Chondrocyte (in vitro differentiated cells): ENCODE data around the gene CATSPER3. TPM values are rescaled to one million over a fixed set of nuclear protein-coding genes. Genes with fewer than 3 reads are reported as not detected.
"Not testable (repeated sequence)": the region's sequence is repeated elsewhere in the genome, so short reads cannot be mapped to it uniquely, and the experiment has no call there.

Experiments used
- DNase-seq: peaks from one replicate; pipeline ENCODE4 v3.0.0; 2021; ENCODE audit warnings: mixed read lengths, low spot score
- H3K27ac Mint-ChIP-seq: one replicate; pipeline ENCODE4 v1.8.0; 2021; ENCODE audit warnings: mild to moderate bottlenecking, moderate library complexity, mixed read lengths; ENCODE audit not compliant: unreplicated experiment
- H3K27me3 Mint-ChIP-seq: 2 replicates; pipeline ENCODE4 v1.8.0; 2021; ENCODE audit warnings: low read depth, mixed read lengths
- H3K36me3 Mint-ChIP-seq: 2 replicates; pipeline ENCODE4 v1.8.0; 2021; ENCODE audit warnings: low read depth, mixed read lengths
- H3K4me1 Mint-ChIP-seq: 2 replicates; pipeline ENCODE4 v1.8.0; 2021; ENCODE audit warnings: low read depth, mild to moderate bottlenecking, mixed read lengths
- H3K4me3 Mint-ChIP-seq: one replicate; pipeline ENCODE4 v1.8.0; 2021; ENCODE audit warnings: mild to moderate bottlenecking, moderate library complexity, mixed read lengths; ENCODE audit not compliant: unreplicated experiment
- H3K9me3 Mint-ChIP-seq: 2 replicates; pipeline ENCODE4 v1.8.0; 2021; ENCODE audit warnings: low read depth, mixed read lengths
- CTCF ChIP-seq: fragments of 200-600 bp; sonication (generic); IDR thresholded peaks from 2 replicates; pipeline ENCODE4 v1.5.0; 2021; ENCODE audit warnings: antibody characterized with exemption, mild to moderate bottlenecking, moderate library complexity
- total RNA-seq: library from RNA; stranded (reverse); gene quantifications from 3 replicates; pipeline ENCODE4 v1.2.1, GENCODE V29; 2021

The CATSPER3 gene
- total RNA-seq, 1 donor from 2014 or later: 0.17 TPM

GRCh38 chr5:134995850-134996402 lies 28.2 kb downstream of the CATSPER3 start:
- no peak for TF ChIP-seq CTCF
- H3K27ac Mint-ChIP-seq: no peak overlapping the region
- peaks cover 5% of the 10 kb centered on the region for H3K4me1 Mint-ChIP-seq
- peaks cover 11% of the 10 kb centered on the region for H3K9me3 Mint-ChIP-seq
- peaks cover 20% of the 10 kb centered on the region for H3K27me3 Mint-ChIP-seq
- no peak for DNase-seq
- peaks cover 8% of the 10 kb centered on the region for H3K36me3 Mint-ChIP-seq
- no peak overlapping the region for H3K4me3 Mint-ChIP-seq

GRCh38 chr5:134997015-134997414 lies 29.3 kb downstream of the CATSPER3 start:
- H3K27ac Mint-ChIP-seq: no peak overlapping the region
- peaks cover 5% of the 10 kb centered on the region for H3K4me1 Mint-ChIP-seq
- H3K27me3 Mint-ChIP-seq: peaks cover 24% of the 10 kb centered on the region
- no peak overlapping the region for H3K4me3 Mint-ChIP-seq
- no peak for TF ChIP-seq CTCF
- DNase-seq: no peak
- peaks cover 9% of the 10 kb centered on the region for H3K36me3 Mint-ChIP-seq
- H3K9me3 Mint-ChIP-seq: peaks cover 7% of the 10 kb centered on the region

- not testable (repeated sequence) for H3K4me3 Mint-ChIP-seq, H3K27ac Mint-ChIP-seq, DNase-seq, H3K4me1 Mint-ChIP-seq
- Mint-ChIP-seq H3K27me3 (peaks cover 32% of the 10 kb centered on the region), H3K36me3 (peaks cover 15% of the 10 kb centered on the region), H3K9me3 (peaks cover 12% of the 10 kb centered on the region)
These were observed 30.4 kb downstream of the CATSPER3 start for GRCh38 chr5:134998068-134998467.

GRCh38 chr5:135004376-135004775 lies 36.7 kb downstream of the CATSPER3 start:
- no peak overlapping the region for H3K27ac Mint-ChIP-seq
- no peak for DNase-seq
- no peaks in the 10 kb centered on the region for H3K4me1 Mint-ChIP-seq
- TF ChIP-seq CTCF: no peak
- H3K36me3 Mint-ChIP-seq: peaks cover 14% of the 10 kb centered on the region
- peaks cover 12% of the 10 kb centered on the region for H3K9me3 Mint-ChIP-seq
- H3K27me3 Mint-ChIP-seq: peaks cover 33% of the 10 kb centered on the region
- H3K4me3 Mint-ChIP-seq: no peak overlapping the region

GRCh38 chr5:135005076-135005475 lies 37.4 kb downstream of the CATSPER3 start:
- no peak overlapping the region for H3K4me3 Mint-ChIP-seq
- peaks cover 14% of the 10 kb centered on the region for H3K36me3 Mint-ChIP-seq
- peaks cover 29% of the 10 kb centered on the region for H3K27me3 Mint-ChIP-seq
- peaks cover 12% of the 10 kb centered on the region for H3K9me3 Mint-ChIP-seq
- no peaks in the 10 kb centered on the region for H3K4me1 Mint-ChIP-seq
- no peak for DNase-seq
- H3K27ac Mint-ChIP-seq: no peak overlapping the region
- no peak for TF ChIP-seq CTCF

GRCh38 chr5:135007305-135007704 lies 39.6 kb downstream of the CATSPER3 start:
- peaks cover 16% of the 10 kb centered on the region for H3K27me3 Mint-ChIP-seq
- DNase-seq: no peak
- TF ChIP-seq CTCF: no peak
- no peaks in the 10 kb centered on the region for H3K4me1 Mint-ChIP-seq
- H3K4me3 Mint-ChIP-seq: no peak overlapping the region
- H3K9me3 Mint-ChIP-seq: peaks cover 3% of the 10 kb centered on the region
- no peak overlapping the region for H3K27ac Mint-ChIP-seq
- peaks cover 6% of the 10 kb centered on the region for H3K36me3 Mint-ChIP-seq
